GM18505 (cell line): ENCODE measurements around the gene PSMA5.
A peak's percentile ranks its signal among the peaks of the same experiment; 100 is the strongest.
"Not testable (repeated sequence)": the region's sequence is repeated elsewhere in the genome, so short reads cannot be mapped to it uniquely, and the experiment has no call there.

Source experiments
- ATAC-seq: cut with Tn5 transposase; IDR thresholded peaks from one replicate; pipeline ENCODE4 v1.9.1; 2021; ENCODE audit not compliant: unreplicated experiment
- POLR2A ChIP-seq: IDR thresholded peaks from 4 replicates; pipeline ENCODE4 v1.6.1; 2011; ENCODE audit warnings: borderline replicate concordance; ENCODE audit not compliant: insufficient read depth, insufficient read length; ENCODE audit errors: extremely low read depth

PSMA5 gene

DNA sequence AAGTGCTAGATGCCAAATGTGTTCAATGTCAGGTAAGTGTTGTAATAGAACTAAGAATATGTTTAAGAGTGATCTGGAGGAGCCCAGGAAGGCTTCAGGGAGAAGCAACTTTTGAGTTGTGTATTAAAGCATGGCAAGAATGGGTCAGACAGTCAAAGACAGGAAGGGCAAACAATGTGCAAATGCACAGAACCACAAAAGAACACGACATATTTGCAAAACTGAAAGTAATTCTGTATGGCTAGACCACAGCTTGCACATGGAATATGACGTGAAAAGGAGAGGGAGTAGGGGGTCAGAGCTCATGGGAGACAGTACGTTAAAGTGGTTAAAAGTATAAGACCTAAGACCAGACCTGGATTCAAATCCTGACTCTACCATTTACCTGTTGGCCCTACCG, 21.4 kb downstream of the PSMA5 start:
- no peak for ATAC-seq
- TF ChIP-seq POLR2A: no peak

DNA sequence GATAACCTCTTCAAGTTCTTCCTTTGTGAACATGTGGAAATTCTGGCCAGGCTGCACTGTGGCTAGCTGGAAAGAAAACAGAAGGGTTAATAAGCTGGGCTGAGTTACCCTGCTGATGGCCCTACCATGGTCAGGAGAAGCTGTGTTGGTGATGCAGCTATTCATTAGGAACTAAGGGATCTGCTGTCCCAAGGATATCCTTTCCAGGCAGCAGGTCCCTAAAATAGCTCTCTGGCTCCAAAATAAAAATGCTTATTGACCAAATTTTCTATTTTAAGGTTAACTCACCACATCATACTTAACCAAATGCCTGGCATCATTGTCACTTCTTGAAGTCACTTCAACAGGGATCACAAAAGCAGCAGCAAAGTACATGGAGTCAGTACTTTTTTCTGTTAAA, 24.2 kb downstream of the PSMA5 start:
- ATAC-seq: no peak
- no peak for TF ChIP-seq POLR2A

DNA sequence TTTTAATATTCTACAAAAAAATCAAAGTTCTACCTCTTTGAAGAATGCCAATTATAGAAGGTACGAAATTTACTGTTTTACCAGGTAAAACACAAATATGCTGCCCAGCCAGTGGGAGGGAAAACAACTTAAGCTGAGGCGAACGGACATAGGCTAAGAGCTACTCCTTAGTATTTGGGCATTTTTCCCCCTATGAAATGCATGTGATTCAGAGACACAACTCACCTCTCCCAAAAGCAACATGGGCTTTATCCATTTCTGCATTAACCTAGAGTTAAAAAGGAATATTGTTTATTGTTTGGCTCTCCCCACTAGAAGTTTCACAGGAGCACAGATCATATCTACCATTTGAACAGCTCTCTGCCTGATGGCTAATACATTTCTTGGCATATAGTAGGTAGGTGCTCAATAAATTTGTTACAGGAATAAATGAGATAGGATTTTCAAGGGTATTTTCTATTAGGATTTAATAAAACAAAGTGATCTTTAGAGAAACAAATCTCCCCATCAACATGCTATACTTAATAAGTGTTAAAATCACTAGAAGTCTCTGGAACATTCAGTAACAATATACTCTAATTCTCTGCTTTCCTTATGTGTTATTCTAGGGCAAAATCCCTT, 26.1 kb downstream of the PSMA5 start:
- ATAC-seq: no peak
- no peak for TF ChIP-seq POLR2A

DNA sequence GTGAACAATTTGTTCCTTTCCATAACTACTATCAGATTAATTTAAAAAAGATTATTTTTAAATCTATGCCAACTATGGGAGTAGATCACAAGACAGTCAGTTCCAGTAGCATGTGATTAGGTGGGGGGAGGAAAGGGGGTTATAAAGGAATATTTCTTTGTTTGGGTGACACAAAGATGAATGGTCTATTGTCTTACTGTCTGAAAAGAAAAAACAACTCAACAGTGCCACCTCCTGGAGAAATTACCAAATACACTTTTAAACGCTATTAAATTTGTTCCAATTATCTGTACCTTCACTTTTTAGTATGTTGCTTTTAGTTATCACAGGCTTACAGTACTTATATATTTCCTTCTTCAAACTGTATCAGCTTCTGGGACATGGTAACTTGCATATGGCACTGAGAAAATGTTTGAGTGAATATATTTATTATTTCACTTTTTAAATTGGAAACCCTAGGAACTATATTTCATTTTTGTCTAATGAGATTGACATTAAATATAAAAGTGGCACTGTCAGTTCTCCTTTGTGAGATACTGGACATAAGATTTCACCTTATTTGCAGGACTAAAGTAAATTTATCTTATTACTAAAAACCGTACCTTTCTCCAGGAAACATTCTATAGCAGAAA, 26.8 kb downstream of the PSMA5 start:
- no peak for ATAC-seq
- no peak for TF ChIP-seq POLR2A

DNA sequence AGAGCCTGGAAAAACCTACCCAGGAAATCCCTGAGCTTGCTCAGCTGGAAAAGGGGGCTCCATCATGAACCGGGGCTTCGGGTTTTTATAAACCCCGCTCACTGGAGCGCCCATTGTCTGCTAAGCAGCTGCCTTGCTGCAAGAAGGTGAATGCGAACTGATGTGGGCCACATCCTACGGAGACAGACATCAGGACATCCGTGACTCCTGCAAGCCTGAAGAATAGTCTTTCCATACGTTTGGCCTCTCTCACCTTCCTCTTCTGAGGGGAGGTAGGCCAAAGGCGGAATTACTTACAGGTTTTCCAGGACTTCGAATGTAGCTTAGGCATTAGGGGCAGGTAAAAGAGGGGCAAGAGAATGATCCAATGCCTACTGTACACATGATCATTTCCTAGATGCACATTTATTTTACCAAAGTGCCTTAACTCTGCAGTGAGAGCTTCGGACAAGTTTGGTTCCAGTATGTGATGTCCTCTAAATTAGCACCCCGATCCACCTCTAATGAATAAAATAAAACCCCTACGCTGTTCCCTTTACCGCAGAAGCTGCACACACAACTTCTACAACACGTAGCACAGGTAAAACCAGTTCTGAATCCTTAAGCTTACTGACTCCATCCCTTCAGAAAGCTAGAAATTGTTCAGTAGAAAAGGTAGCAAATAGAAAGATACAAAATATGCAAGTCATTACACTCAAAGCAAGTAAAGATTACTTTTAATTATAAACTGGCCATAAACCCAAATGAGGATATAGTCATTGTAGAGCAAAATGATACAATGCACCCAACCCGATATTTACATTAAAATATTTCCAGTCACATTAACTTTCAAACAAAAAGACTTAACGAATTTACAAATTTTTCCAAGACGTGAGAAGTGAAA, 27.7 kb downstream of the PSMA5 start:
- ATAC-seq: no peak
- no peak for TF ChIP-seq POLR2A

DNA sequence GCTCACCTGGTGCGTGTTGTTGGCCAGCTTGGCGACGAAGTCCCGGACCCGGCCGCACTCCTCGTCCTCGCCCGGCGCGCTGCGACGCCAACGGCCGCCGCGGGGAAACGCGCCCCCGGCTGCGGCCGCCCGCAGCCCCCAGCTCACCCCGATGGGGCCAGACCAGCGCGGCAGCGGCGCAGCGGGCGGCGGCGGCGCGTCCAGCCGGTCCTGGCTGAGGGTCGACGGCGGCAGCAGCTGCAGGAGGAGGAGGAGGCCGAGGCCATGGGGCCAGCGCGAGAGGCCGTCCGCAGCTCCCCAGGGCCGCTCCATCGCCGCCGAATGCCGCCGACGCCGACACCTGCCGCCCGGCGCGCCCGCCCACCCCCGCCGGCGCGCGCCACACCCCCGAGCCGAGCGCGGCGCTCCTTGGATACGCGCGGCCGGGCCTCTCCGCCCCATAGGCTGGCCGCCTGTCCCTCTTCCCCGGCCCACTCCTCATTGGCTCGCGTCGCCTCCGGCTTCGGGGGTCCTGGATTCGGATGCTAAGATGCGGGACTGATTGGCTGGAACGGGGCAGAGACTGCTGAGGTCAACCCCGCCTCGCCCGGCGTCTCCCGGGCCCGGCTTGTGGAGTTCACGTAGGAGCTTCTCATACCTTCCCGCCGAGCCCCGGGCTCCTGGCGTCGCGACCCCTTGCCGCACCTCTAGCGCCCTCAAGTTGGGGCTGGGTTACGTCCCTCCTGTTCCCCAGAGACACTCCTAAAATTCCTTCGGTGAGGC, 28.5 kb downstream of the PSMA5 start, which contains the start of gene SORT1:
Gene SORT1 (minus strand): TSS at position 338 of the 762 bp plus-strand sequence. CDS start 26 bp downstream, at position 312.
- peak; percentile 71 for ATAC-seq
- TF ChIP-seq POLR2A: no peak

DNA sequence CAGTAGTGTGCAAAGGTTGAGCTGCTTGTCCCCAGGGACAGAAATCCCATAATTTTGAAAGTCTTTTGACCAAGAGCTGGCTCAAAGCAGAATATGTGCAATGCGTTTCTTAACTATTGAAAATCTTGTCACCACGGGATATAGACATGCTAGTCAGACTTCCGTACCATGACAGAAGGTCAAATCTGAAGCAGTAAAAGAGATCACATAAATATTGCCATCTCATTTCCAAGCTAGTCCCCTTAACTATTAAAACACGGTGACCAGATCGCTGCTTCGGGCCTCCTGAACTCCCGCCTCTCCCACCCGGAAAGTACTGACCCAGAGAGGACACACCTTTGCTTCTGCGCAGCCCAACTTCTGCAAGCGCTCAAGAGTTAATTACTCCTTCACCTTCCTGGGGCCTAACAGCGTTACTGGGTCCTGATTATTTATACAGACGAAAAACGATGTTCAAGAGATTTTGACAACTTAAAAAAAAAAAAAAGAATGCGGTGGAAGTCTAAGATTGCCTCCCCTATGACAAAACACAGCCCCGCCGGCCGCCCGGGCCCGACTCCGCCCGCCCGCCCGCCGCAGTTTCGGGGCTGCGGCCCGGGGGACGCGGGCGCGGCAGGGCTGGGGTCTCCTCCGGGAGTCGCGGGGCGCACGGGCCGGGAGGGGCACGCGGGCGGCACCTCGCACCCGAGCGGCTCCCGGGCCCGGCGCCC, 29.2 kb downstream of the PSMA5 start:
- ATAC-seq: peak; percentile 18

DNA sequence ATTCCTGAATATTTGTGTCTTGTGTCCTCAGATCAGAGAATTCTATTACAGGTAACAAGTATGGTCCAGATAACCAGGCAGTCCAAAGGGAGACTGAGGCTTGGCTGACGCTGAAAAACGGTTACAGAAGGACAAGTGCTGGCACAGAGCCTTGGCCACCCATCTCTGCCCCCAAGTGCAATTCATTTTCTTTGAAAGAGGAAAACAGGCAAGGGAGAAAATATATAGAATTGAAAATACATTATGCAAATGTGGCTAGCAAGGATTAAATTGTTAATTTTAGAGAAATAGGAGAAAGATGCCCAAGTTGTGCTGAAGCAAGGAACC, 29.8 kb downstream of the PSMA5 start:
- TF ChIP-seq POLR2A: no peak

More for the DNA sequence above, 29.2 kb downstream of the PSMA5 start:
- no peak for TF ChIP-seq POLR2A

DNA sequence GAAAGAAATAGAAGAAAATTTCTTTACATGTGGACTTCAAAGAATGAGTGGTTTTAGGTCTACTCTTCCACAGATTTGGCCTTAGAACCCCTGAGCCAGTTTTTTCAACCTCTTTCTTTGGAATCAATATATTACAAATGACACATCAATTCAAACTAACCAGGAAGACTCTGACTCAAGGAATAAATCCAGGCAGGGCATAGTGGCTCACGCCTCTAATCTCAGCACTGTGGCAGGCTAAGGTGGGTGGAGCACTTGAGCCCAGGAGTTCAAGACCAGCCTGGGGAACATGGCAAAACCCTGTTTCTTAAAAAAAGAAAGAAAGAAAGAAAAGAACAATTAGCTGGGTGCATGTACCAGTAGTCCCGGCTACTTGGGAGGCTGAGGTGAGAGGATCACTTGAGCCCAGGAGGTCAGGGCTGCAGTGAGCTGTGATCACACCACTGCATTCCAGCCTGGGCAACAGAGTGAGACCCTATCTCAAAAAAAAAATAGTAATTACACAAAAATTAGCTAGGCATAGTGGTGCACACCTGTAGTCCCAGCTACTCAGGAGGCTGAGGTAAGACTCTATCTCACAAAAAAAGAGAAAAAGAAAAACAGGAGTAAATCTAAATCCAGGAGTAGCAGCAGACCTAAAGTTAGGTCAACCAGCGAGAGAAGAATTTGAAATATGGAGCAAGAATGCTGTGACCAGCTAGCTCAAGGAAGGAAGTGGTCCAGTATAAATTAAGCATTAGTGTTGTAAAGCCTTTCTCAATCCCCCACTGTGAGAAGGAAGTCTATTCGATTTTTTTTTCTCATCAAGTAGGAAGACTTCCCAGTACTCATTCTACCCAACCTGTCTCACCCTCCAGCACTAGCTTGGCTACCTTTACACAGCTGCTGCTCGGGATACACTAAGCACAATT, 30.4 kb downstream of the PSMA5 start:
- no peak for ATAC-seq
- no peak for TF ChIP-seq POLR2A

More for the DNA sequence above, 29.8 kb downstream of the PSMA5 start:
- no peak for ATAC-seq

DNA sequence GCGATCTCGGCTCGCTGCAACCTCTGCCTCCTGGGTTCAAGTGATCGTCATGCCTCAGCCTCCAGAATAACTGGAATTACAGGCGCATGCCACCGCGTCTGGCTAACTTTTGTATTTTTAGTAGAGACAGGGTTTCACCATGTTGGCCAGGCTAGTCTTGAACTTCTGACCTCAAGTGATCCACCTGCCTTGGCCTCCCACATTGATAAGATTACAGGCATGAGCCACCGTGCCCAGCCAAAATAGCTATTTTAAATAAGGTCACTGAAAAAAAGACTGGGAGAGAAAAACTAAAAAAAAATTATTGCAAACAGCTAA, 31.0 kb downstream of the PSMA5 start:
- ATAC-seq: not testable (repeated sequence)

DNA sequence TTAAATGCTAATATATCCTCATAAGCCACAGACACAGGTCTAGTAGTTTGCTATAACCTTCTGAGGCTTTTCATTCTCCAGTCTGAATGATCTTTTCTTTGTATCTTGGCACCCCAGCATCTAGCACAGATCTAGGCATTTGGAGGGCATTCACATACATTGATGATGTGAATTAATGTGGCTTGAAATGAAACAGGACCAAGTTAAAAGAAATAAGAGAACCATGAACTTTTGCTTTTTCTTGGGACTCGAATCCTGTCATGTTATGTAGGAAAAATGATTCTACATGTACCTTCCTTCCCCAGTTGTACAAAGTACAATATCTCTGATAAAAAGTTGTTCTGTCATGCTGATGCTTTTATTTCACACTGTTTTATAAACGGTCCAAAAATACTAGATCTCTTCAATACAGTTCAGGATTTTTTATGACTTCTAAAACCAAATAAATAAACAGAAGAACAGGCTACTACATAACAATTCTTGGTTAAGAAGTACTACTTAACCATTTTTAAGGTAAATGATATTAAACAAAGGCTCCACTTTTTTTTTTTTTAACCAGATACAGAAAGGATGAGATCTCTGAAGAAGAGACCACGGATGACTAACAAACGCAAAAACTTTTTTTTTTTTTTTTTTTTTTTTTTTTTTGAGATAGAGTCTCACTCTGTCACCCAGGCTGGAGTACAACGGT, 31.5 kb downstream of the PSMA5 start:
- no peak for ATAC-seq

More for the DNA sequence above, 31.5 kb downstream of the PSMA5 start:
- TF ChIP-seq POLR2A: no peak
